IMR-90 (cell line): ENCODE measurements around the gene PIEZO2.

ENCODE experiments used
- FOS ChIP-seq: fragments of 150-350 bp; IDR thresholded peaks from 2 replicates; pipeline ENCODE4 v1.6.1; 2016; ENCODE audit warnings: low read depth, low read length
- MAFK ChIP-seq: IDR thresholded peaks from 2 replicates; pipeline ENCODE4 v1.6.1; 2012; ENCODE audit warnings: low read depth, low read length, improper control_type of control experiment
- MXI1 ChIP-seq: IDR thresholded peaks from 2 replicates; pipeline ENCODE4 v1.6.1; 2012; ENCODE audit warnings: low read depth, mild to moderate bottlenecking, low read length, moderate library complexity, borderline replicate concordance
- TF ChIP-seq, protein P1 (sequence below): conservative IDR thresholded peaks from 2 replicates; pipeline ENCODE4 v1.5.1; 2012; ENCODE audit warnings: mild to moderate bottlenecking, low read depth, low read length, improper control_type of control experiment
- TF ChIP-seq, protein P2 (sequence below): fragments of 150-350 bp; IDR thresholded peaks from 2 replicates; pipeline ENCODE4 v1.6.1; 2016; ENCODE audit warnings: low read depth, mild to moderate bottlenecking, low read length, moderate library complexity, borderline replicate concordance

GRCh38 chr18:10939822-10940221, 209.5 kb downstream of the PIEZO2 start:
- TF ChIP-seq FOS: no peak
- TF ChIP-seq MXI1: no peak
- TF ChIP-seq, protein P1, sequence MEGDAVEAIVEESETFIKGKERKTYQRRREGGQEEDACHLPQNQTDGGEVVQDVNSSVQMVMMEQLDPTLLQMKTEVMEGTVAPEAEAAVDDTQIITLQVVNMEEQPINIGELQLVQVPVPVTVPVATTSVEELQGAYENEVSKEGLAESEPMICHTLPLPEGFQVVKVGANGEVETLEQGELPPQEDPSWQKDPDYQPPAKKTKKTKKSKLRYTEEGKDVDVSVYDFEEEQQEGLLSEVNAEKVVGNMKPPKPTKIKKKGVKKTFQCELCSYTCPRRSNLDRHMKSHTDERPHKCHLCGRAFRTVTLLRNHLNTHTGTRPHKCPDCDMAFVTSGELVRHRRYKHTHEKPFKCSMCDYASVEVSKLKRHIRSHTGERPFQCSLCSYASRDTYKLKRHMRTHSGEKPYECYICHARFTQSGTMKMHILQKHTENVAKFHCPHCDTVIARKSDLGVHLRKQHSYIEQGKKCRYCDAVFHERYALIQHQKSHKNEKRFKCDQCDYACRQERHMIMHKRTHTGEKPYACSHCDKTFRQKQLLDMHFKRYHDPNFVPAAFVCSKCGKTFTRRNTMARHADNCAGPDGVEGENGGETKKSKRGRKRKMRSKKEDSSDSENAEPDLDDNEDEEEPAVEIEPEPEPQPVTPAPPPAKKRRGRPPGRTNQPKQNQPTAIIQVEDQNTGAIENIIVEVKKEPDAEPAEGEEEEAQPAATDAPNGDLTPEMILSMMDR: no peak
- TF ChIP-seq, protein P2, sequence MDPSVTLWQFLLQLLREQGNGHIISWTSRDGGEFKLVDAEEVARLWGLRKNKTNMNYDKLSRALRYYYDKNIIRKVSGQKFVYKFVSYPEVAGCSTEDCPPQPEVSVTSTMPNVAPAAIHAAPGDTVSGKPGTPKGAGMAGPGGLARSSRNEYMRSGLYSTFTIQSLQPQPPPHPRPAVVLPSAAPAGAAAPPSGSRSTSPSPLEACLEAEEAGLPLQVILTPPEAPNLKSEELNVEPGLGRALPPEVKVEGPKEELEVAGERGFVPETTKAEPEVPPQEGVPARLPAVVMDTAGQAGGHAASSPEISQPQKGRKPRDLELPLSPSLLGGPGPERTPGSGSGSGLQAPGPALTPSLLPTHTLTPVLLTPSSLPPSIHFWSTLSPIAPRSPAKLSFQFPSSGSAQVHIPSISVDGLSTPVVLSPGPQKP: no peak
- no peak for TF ChIP-seq MAFK
